Measurements from ENCODE around the gene STXBP6. TPM values are rescaled to one million over a fixed set of nuclear protein-coding genes. Genes with fewer than 3 reads are reported as not detected.

STXBP6 gene
- total and polyA plus RNA-seq, 2 of the 13 experiments (the other 11 are each of a cell fraction or from before 2014, with no cell fraction given) = 35.3 to 42.8 TPM

GRCh38 chr14:25050269-25051150, 563 bp upstream of the STXBP6 start (continued):
- 0 out of 2 replicates have a peak, but pooled peaks have one; percentile 66 for TF ChIP-seq KDM3A (CRISPR knock-in tag; IDR thresholded peaks at IDR 0.05; ENCODE audit: low read depth)
- TF ChIP-seq SAP130 (CRISPR knock-in tag; IDR thresholded peaks at IDR 0.05; ENCODE audit: low read depth) = peak; percentile 19; the same call in 1 of the 2 replicates
- TF ChIP-seq ZMAT5 (CRISPR knock-in tag; IDR thresholded peaks at IDR 0.05; ENCODE audit: borderline replicate concordance, low read depth) = no peak
- no peak for TF ChIP-seq DPF2 (CRISPR knock-in tag; IDR thresholded peaks at IDR 0.05; ENCODE audit: borderline replicate concordance, low read depth)
- TF ChIP-seq HDAC6 (IDR thresholded peaks at IDR 0.05; ENCODE audit: low read depth, low read length) = no peak
- no peak for TF ChIP-seq GABPB1 (CRISPR knock-in tag; IDR thresholded peaks at IDR 0.05)
- no peak for TF ChIP-seq ZNF883 (CRISPR knock-in tag; IDR thresholded peaks at IDR 0.05; ENCODE audit: not compliant biosample characterization)
- no peak for TF ChIP-seq MZF1 (CRISPR knock-in tag; IDR thresholded peaks at IDR 0.05; ENCODE audit: borderline replicate concordance)
- TF ChIP-seq CCDC6 (CRISPR knock-in tag; IDR thresholded peaks at IDR 0.05) = no peak; the same call in 1 of the 2 replicates
- TF ChIP-seq TFAP4 (IDR thresholded peaks at IDR 0.05; ENCODE audit: borderline replicate concordance, low read depth) = peak; percentile 7; the same call in 1 of the 2 replicates
- no peak for TF ChIP-seq ATM (IDR thresholded peaks at IDR 0.05; ENCODE audit: borderline replicate concordance)
- no peak; the same call in 1 of the 2 replicates for TF ChIP-seq ZFY (CRISPR knock-in tag; IDR thresholded peaks at IDR 0.05)
- TF ChIP-seq ARID3A (IDR thresholded peaks at IDR 0.05; ENCODE audit: low read depth, low read length) = no peak
- TF ChIP-seq ZNF607 (CRISPR knock-in tag; IDR thresholded peaks at IDR 0.05; ENCODE audit: borderline replicate concordance) = peak; percentile 12; the same call in 1 of the 2 replicates
- no peak for TF ChIP-seq NFYB (CRISPR knock-in tag; IDR thresholded peaks at IDR 0.05)
- TF ChIP-seq DBP (CRISPR knock-in tag; IDR thresholded peaks at IDR 0.05; ENCODE audit: not compliant biosample characterization) = no peak
- no peak for TF ChIP-seq JARID2 (CRISPR knock-in tag; IDR thresholded peaks at IDR 0.05; ENCODE audit: insufficient replicate concordance)
- TF ChIP-seq ZNF792 (CRISPR knock-in tag; IDR thresholded peaks at IDR 0.05) = no peak; the same call in 1 of the 2 replicates
- no peak for TF ChIP-seq CREBL2 (CRISPR knock-in tag; IDR thresholded peaks at IDR 0.05; ENCODE audit: borderline replicate concordance)
- no peak for TF ChIP-seq HNF4G (IDR thresholded peaks at IDR 0.05; ENCODE audit: borderline replicate concordance, low read depth, low read length)
- TF ChIP-seq HNF4G (CRISPR knock-in tag; IDR thresholded peaks at IDR 0.05; ENCODE audit: borderline replicate concordance, low read depth) = no peak
- no peak for TF ChIP-seq SATB2 (CRISPR knock-in tag; IDR thresholded peaks at IDR 0.05)

All from HepG2 (cell line).